ENCODE measurements around the gene VEPH1.

VEPH1 gene

DNA sequence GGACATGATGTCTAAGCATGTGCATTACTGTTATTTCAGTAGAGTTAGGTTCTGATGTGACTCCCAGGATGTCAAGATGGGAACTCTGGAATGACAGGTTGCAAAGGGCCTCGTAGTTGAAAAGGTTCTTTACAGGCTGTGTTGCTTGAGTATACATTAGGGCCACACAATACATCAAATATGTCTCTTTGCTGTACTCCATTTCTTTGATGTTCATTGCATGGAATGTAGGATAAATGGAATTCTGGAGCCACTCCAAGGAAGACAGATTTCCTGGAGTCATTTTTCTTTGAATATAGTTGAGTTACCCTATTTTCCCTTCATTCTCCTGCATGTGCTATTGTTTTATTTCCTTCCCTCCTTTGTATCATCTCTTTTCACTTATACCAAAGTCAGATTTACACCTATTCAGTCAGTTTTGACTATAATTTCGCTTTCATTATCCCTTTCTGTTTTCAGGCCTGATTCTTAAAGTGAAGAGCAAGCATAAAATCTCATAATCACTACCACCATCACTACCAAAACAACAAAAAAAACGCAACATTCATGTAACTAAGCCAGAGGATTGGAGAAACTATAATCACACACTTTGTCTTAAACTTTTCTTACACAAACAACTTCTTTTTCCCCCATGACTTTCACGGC is 127.8 kb downstream of the VEPH1 start:
- no peak for DNase-seq (ENCODE audit: low read depth)
- H3K4me3 ChIP-seq (ENCODE audit: low read depth, low read length) = no peak overlapping the region
- no peak for TF ChIP-seq CTCF (conservative IDR thresholded peaks at IDR 0.05; ENCODE audit: low read depth, low read length)

DNA sequence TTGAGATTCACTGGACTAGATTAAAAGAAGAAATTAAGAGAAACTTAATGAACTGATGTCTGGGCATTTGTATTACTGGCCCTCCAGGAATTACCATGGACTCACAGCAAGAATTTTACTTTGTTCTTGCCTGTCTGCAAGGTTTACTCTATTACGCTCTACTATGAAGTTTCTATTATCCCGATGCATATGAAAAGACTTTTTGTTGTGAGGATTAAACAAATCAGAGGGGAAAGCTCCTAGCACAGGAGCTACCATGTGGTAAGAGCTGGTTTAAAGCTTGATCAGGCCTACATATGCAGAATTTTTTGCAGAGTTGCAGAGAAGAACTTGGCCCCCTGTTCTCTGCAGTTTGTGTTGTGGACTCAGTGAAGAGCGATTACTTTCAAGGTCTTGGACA is 128.3 kb downstream of the VEPH1 start:
- H3K4me3 ChIP-seq (ENCODE audit: low read depth, low read length) = no peak overlapping the region
- no peak for TF ChIP-seq CTCF (conservative IDR thresholded peaks at IDR 0.05; ENCODE audit: low read depth, low read length)
- DNase-seq (ENCODE audit: low read depth) = no peak

DNA sequence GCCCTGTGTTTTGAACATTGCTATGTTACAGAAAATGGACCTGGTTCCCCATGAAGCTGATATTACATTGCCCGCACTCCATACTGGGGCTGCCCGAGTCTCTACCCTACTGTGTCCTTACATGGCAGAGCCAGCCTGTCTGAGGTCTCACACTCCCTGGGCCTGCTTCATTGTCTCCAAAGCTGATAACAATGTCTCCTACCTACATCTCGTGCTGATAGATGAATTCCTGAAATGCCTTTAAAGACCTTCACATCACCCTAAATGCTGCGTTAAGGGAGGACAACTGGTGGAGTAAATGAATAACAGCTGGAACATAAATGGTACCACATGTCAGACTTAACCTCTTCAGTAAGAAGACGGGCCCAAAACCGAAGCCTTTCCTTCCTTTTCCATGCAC is 129.4 kb downstream of the VEPH1 start:
- TF ChIP-seq CTCF (conservative IDR thresholded peaks at IDR 0.05; ENCODE audit: low read depth, low read length) = no peak
- H3K4me3 ChIP-seq (ENCODE audit: low read depth, low read length) = no peak overlapping the region
- no peak for DNase-seq (ENCODE audit: low read depth)

- no peak for DNase-seq (ENCODE audit: low read depth)
- no peak for TF ChIP-seq CTCF (conservative IDR thresholded peaks at IDR 0.05; ENCODE audit: low read depth, low read length)
- H3K4me3 ChIP-seq (ENCODE audit: low read depth, low read length) = no peak overlapping the region
Observed at GRCh38 chr3:157370867-157371266, 132.3 kb downstream of the VEPH1 start.

- no peak for TF ChIP-seq CTCF (conservative IDR thresholded peaks at IDR 0.05; ENCODE audit: low read depth, low read length)
- DNase-seq (ENCODE audit: low read depth) = peak; percentile 68
- no peak overlapping the region for H3K4me3 ChIP-seq (ENCODE audit: low read depth, low read length)
Observed at GRCh38 chr3:157369727-157370421, 133.3 kb downstream of the VEPH1 start.

DNA sequence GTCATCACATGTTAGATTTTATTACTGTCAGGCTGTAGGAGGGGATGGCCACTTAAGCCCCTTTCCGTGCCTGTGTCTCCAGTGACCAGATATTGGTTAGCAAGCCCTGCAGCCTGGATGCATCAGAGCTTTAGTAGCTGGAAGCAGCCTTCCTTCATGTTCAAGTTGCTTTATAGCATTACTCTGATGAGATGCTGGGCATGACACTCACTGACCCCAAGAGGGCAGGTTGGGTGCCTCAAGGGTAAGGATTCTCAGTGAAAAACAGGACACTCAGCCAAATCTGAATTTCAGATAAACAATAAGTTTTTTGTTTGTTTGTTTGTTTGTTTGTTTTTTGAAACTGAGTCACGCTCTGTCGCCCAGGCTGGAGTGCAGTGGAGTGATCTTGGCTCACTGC is 135.0 kb downstream of the VEPH1 start:
- no peak for DNase-seq (ENCODE audit: low read depth)
- no peak overlapping the region for H3K4me3 ChIP-seq (ENCODE audit: low read depth, low read length)
- no peak for TF ChIP-seq CTCF (conservative IDR thresholded peaks at IDR 0.05; ENCODE audit: low read depth, low read length)

DNA sequence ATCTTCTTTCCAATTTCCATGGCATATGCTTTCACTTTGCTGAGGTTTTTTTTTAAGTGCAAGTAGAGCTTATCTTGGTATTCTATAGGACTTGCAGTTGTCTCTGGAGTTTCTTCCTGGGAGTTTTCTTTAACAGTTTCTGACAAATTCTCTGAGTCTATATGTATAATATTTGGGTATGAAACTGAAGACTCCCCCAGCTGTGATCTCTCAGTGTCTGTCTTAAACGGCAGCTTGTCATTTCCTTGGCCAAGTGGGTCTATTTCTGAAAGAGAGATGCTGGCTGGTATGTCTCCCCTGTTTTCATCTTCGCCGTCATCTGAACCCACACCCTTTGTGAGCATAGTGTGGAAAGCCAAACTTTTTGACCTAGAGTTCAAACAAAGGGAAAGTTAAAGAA is 139.8 kb downstream of the VEPH1 start:
- no peak overlapping the region for H3K4me3 ChIP-seq (ENCODE audit: low read depth, low read length)
- DNase-seq (ENCODE audit: low read depth) = no peak
- no peak for TF ChIP-seq CTCF (conservative IDR thresholded peaks at IDR 0.05; ENCODE audit: low read depth, low read length)
